ENCODE measurements around the gene TTC34. TPM values are rescaled to one million over a fixed set of nuclear protein-coding genes. Genes with fewer than 3 reads are reported as not detected.
A peak's percentile ranks its signal among the peaks of the same experiment; 100 is the strongest.

TTC34 gene
- total and polyA plus RNA-seq, 9 of the 15 experiments (the other 6 are each of a cell fraction or from before 2014, with no cell fraction given), result 0.03 to 0.38 (median 0.05) TPM; not detected in 2

DNA sequence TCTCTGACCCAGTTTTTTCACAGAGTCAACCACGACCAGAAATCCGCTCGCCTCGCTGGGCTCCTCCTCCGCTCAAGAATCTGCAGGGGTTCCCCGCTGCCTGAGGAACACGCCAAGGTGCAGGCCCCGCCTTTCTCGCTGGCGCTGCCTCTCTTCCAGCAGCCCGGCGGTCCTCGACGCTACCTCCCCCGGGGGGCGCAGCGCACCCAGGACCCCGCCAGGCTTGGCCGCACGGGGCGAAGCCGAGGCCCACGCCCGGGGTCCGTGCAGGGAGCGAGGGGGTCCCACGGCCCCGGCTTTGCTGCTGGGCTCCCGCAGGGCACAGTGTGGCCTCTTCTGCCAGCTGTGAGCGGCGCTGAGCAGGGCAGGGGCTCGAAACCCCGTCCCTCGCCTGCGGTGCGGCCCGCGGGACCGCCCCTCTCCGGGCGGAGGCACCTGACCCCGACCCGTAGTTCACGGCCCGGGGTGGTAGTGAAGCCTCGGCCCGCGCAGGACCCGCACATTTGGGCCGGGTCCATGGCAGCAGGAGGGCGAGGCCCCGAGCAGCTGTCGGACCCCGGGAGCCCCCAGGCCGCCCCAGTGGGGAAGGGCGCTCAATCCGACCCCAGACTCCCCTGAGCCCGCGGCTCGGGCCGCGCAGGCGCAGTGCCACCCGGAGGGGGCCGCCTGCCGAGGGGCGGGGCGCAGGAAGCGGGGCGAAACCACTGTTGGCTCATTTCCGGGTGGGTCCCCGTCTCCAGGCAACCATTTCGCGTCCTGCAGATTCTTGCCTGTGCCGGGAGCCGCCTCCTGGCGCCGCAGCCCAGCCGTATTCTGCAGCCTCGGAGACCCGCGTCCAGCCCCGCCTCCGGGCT lies 158.7 kb downstream of the TTC34 start:
- no peaks in the 10 kb centered on the region for H3K36me3 ChIP-seq (ENCODE audit: control insufficient read depth, insufficient read depth, low read length)
- ATAC-seq (peak; percentile 93), DNase-seq (ENCODE audit: extremely low read depth in 1 of 4, low spot score in 3 of 4) (peak; percentile 94 to 100 (median 100)), FAIRE-seq (peak; percentile 90)
- H3K27me3 ChIP-seq (ENCODE audit: control insufficient read depth in 2 of 2, insufficient read depth in 2 of 2, low read length in 2 of 2), result peaks cover 0 to 12% of the 10 kb centered on the region in 2 experiments; a peak in 2 of 5 replicates
- BruUV-seq (replicated peaks), result no TSS peak
- peak overlapping the region; percentile 83 for H3K4me2 ChIP-seq (ENCODE audit: insufficient read depth, low read length)
- H3K9me3 ChIP-seq (replicated peaks; ENCODE audit: control insufficient read depth, insufficient read depth, low read depth, low read length), result no peaks in the 10 kb centered on the region; the same call in 1 of the 2 replicates
- ChIA-PET CTCF (ENCODE audit: low intra/inter-chr PET ratio) (no interaction called here), POLR2A (interaction anchor here (0.7 kb wide), 1 partner anchor 57 kb away, joined by 3 read pairs; no protein-coding TSS in a partner anchor)
- no peaks in the 10 kb centered on the region for H3K79me2 ChIP-seq (ENCODE audit: control insufficient read depth, insufficient read depth, low read length)
- under 1% methylated on average over 67 of the region's 84 CpGs for WGBS (ENCODE audit: insufficient coverage, low coverage, missing lambda C conversion rate)
- H4K20me1 ChIP-seq (replicated peaks; ENCODE audit: control insufficient read depth, insufficient read depth, low read length), result no peaks in the 10 kb centered on the region
- peak overlapping the region; percentile 87 to 94 for H3K9ac ChIP-seq (ENCODE audit: insufficient read depth in 1 of 2, low read depth in 2 of 2, low read length in 2 of 2)
- H3K4me3 ChIP-seq, result peak overlapping the region; percentile 66
- intact Hi-C loops (cut with micrococcal nuclease), result loop anchor here (2.0 to 10.0 kb wide), 3 partner anchors 56 to 228 kb away; partner anchors contain the start of genes PEX10 and PRXL2B
- peaks cover 0 to 37% of the 10 kb centered on the region in 2 experiments; a peak in 2 of 5 replicates for H3K4me1 ChIP-seq (replicated peaks in 1 of 2; ENCODE audit: control insufficient read depth in 2 of 2, insufficient read depth in 2 of 2, low read length in 2 of 2)
- peaks cover 2% of the 10 kb centered on the region for H3K9me1 ChIP-seq (ENCODE audit: control insufficient read depth, insufficient read depth, low read length)
- peak overlapping the region; percentile 96 for H2AFZ ChIP-seq (ENCODE audit: low read depth, low read length)
- in situ Hi-C loops (cut with MboI), result no loop called here
- peak overlapping the region; percentile 76 for H3K27ac ChIP-seq (ENCODE audit: extremely low read depth, low read depth, low read length)
- TF ChIP-seq CTBP1 (IDR thresholded peaks at IDR 0.05; ENCODE audit: borderline replicate concordance), result peak; percentile 67
- no peak for TF ChIP-seq ZNF41 (CRISPR knock-in tag; conservative IDR thresholded peaks at IDR 0.05)
- TF ChIP-seq GTF2F1 (IDR thresholded peaks at IDR 0.05; ENCODE audit: low read depth, low read length), result no peak
- TF ChIP-seq MTA3 (IDR thresholded peaks at IDR 0.05; ENCODE audit: borderline replicate concordance), result peak; percentile 89
- TF ChIP-seq ZNF12 (CRISPR knock-in tag; IDR thresholded peaks at IDR 0.05), result no peak
- TF ChIP-seq OTX1 (CRISPR knock-in tag; IDR thresholded peaks at IDR 0.05), result 0 out of 2 replicates have a peak, but pooled peaks have one; percentile 25
- TF ChIP-seq TAF7 (tag; IDR thresholded peaks at IDR 0.05), result no peak
- 0 out of 2 replicates have a peak, but pooled peaks have one; percentile 16 for TF ChIP-seq ZBED1 (IDR thresholded peaks at IDR 0.05)
- peak; percentile 38 for TF ChIP-seq CCNT2 (IDR thresholded peaks at IDR 0.05; ENCODE audit: borderline replicate concordance, extremely low read depth, insufficient read length, low read depth, low read length)
- TF ChIP-seq, protein P1, sequence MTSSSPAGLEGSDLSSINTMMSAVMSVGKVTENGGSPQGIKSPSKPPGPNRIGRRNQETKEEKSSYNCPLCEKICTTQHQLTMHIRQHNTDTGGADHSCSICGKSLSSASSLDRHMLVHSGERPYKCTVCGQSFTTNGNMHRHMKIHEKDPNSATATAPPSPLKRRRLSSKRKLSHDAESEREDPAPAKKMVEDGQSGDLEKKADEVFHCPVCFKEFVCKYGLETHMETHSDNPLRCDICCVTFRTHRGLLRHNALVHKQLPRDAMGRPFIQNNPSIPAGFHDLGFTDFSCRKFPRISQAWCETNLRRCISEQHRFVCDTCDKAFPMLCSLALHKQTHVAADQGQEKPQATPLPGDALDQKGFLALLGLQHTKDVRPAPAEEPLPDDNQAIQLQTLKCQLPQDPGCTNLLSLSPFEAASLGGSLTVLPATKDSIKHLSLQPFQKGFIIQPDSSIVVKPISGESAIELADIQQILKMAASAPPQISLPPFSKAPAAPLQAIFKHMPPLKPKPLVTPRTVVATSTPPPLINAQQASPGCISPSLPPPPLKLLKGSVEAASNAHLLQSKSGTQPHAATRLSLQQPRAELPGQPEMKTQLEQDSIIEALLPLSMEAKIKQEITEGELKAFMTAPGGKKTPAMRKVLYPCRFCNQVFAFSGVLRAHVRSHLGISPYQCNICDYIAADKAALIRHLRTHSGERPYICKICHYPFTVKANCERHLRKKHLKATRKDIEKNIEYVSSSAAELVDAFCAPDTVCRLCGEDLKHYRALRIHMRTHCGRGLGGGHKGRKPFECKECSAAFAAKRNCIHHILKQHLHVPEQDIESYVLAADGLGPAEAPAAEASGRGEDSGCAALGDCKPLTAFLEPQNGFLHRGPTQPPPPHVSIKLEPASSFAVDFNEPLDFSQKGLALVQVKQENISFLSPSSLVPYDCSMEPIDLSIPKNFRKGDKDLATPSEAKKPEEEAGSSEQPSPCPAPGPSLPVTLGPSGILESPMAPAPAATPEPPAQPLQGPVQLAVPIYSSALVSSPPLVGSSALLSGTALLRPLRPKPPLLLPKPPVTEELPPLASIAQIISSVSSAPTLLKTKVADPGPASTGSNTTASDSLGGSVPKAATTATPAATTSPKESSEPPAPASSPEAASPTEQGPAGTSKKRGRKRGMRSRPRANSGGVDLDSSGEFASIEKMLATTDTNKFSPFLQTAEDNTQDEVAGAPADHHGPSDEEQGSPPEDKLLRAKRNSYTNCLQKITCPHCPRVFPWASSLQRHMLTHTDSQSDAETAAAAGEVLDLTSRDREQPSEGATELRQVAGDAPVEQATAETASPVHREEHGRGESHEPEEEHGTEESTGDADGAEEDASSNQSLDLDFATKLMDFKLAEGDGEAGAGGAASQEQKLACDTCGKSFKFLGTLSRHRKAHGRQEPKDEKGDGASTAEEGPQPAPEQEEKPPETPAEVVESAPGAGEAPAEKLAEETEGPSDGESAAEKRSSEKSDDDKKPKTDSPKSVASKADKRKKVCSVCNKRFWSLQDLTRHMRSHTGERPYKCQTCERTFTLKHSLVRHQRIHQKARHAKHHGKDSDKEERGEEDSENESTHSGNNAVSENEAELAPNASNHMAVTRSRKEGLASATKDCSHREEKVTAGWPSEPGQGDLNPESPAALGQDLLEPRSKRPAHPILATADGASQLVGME (CRISPR knock-in tag; IDR thresholded peaks at IDR 0.05), result peak; percentile 80; the same call in 1 of the 2 replicates
- no peak for TF ChIP-seq ZNF133 (CRISPR knock-in tag; IDR thresholded peaks at IDR 0.05)
- TF ChIP-seq, protein P2, sequence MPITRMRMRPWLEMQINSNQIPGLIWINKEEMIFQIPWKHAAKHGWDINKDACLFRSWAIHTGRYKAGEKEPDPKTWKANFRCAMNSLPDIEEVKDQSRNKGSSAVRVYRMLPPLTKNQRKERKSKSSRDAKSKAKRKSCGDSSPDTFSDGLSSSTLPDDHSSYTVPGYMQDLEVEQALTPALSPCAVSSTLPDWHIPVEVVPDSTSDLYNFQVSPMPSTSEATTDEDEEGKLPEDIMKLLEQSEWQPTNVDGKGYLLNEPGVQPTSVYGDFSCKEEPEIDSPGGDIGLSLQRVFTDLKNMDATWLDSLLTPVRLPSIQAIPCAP (CRISPR knock-in tag; IDR thresholded peaks at IDR 0.05; ENCODE audit: borderline replicate concordance), result no peak
- TF ChIP-seq NRF1 (conservative IDR thresholded peaks at IDR 0.05 in 1 of 2, IDR thresholded peaks at IDR 0.05 in 1 of 2), result peak; percentile 98
- TF ChIP-seq LCOR (CRISPR knock-in tag; IDR thresholded peaks at IDR 0.05), result no peak
